CD4-positive, alpha-beta T cell treated with Interleukin-6 at 100 ng/mL for 8 hours (primary cell): Measurements from ENCODE around the gene SNAI1.

ENCODE experiments used
- DNase-seq: peaks from one replicate; pipeline ENCODE4 v3.0.0-alpha.2; 2020; ENCODE audit warnings: mixed read lengths, low spot score

Gene SNAI1

GRCh38 chr20:50037575-50037974, 54.8 kb downstream of the SNAI1 start:
- DNase-seq: no peak

- no peak for DNase-seq
Observed at GRCh38 chr20:50038169-50038568, 55.4 kb downstream of the SNAI1 start.
